GM23338 (cell line): ENCODE results near the gene DIPK1A. TPM values are rescaled to one million over a fixed set of nuclear protein-coding genes. Genes with fewer than 3 reads are reported as not detected.

ENCODE experiments used
- ATAC-seq: fragments of 200-7000 bp; cut with Tn5 transposase; 3 replicates; pipeline ENCODE4 v1.9.1; 2020
- DNase-seq: peaks from one replicate; pipeline ENCODE4 v3.0.0-alpha.2; 2015; ENCODE audit warnings: low spot score
- H2AFZ ChIP-seq: fragments of 200-600 bp; sonication (generic); 2 replicates; pipeline ENCODE4 v1.8.0; 2016; ENCODE audit warnings: antibody characterized with exemption, mild to moderate bottlenecking, moderate library complexity
- H3F3A ChIP-seq: fragments of 200-600 bp; sonication (generic); replicated peaks from 2 replicates; pipeline ENCODE4 v1.8.0; 2017; ENCODE audit warnings: antibody characterized with exemption, mixed run types, low read depth
- H3K27ac ChIP-seq: fragments of 200-600 bp; sonication (generic); 2 replicates; pipeline ENCODE4 v1.6.1; 2016; ENCODE audit warnings: low read depth
- H3K27me3 ChIP-seq: fragments of 200-600 bp; sonication (generic); 2 replicates; pipeline ENCODE4 v1.8.0; 2016; ENCODE audit warnings: mild to moderate bottlenecking, mixed run types, moderate library complexity; ENCODE audit not compliant: insufficient read depth
- H3K36me3 ChIP-seq: fragments of 200-600 bp; sonication (generic); 2 replicates; pipeline ENCODE4 v1.8.0; 2016; ENCODE audit warnings: mild to moderate bottlenecking; ENCODE audit not compliant: insufficient read depth
- H3K4me1 ChIP-seq: fragments of 200-600 bp; sonication (generic); 2 replicates; pipeline ENCODE4 v1.8.0; 2016; ENCODE audit warnings: mild to moderate bottlenecking, moderate library complexity; ENCODE audit not compliant: insufficient read depth
- H3K4me2 ChIP-seq: fragments of 200-600 bp; sonication (generic); 2 replicates; pipeline ENCODE4 v1.7.1; 2017; ENCODE audit warnings: mixed run types
- H3K4me3 ChIP-seq: fragments of 200-600 bp; sonication (generic); 2 replicates; pipeline ENCODE4 v1.6.1; 2016; ENCODE audit warnings: mixed run types
- H3K79me2 ChIP-seq: fragments of 200-600 bp; sonication (generic); replicated peaks from 2 replicates; pipeline ENCODE4 v1.8.0; 2017; ENCODE audit warnings: mild to moderate bottlenecking; ENCODE audit not compliant: insufficient read depth
- H3K9me2 ChIP-seq: fragments of 200-600 bp; sonication (generic); 2 replicates; pipeline ENCODE4 v1.8.0; 2017; ENCODE audit not compliant: insufficient read depth
- H4K20me1 ChIP-seq: fragments of 200-600 bp; sonication (generic); replicated peaks from 2 replicates; pipeline ENCODE4 v1.8.0; 2017; ENCODE audit warnings: mild to moderate bottlenecking; ENCODE audit not compliant: insufficient read depth
- H3K27ac Mint-ChIP-seq: 2 replicates; pipeline ENCODE4 v1.8.0; 2020; ENCODE audit warnings: inconsistent platforms, mild to moderate bottlenecking, moderate library complexity, mixed read lengths
- H3K27me3 Mint-ChIP-seq: 3 replicates; pipeline ENCODE4 v1.8.0; 2022; ENCODE audit warnings: low read depth, mild to moderate bottlenecking, moderate library complexity, mixed read lengths, inconsistent platforms; ENCODE audit not compliant: insufficient read depth, poor library complexity
- H3K36me3 Mint-ChIP-seq: 3 replicates; pipeline ENCODE4 v1.8.0; 2021; ENCODE audit warnings: low read depth, mild to moderate bottlenecking, inconsistent platforms, moderate library complexity, mixed read lengths
- H3K4me1 Mint-ChIP-seq: 3 replicates; pipeline ENCODE4 v1.8.0; 2020; ENCODE audit warnings: mild to moderate bottlenecking, inconsistent platforms, mixed read lengths
- H3K4me3 Mint-ChIP-seq: 3 replicates; pipeline ENCODE4 v1.8.0; 2021; ENCODE audit warnings: moderate library complexity, mild to moderate bottlenecking, inconsistent platforms, mixed read lengths
- H3K9me3 Mint-ChIP-seq: 3 replicates; pipeline ENCODE4 v1.8.0; 2020; ENCODE audit warnings: moderate library complexity, mild to moderate bottlenecking, inconsistent platforms, mixed read lengths
- CREB1 ChIP-seq: fragments of 250-450 bp; sonication (Bioruptor Pico); IDR thresholded peaks from 2 replicates; pipeline ENCODE4 v1.5.0; 2020; ENCODE audit warnings: low read depth, mild to moderate bottlenecking, moderate library complexity
- JUNB ChIP-seq: IDR thresholded peaks from one replicate; pipeline ENCODE4 v1.6.1; 2016; ENCODE audit warnings: antibody characterized with exemption; ENCODE audit not compliant: unreplicated experiment
- POLR2AphosphoS5 ChIP-seq: IDR thresholded peaks from 2 replicates; pipeline ENCODE4 v1.6.1; 2016; ENCODE audit warnings: antibody characterized with exemption, low read depth
- STAT1 ChIP-seq: IDR thresholded peaks from one replicate; pipeline ENCODE4 v1.6.1; 2016; ENCODE audit warnings: antibody characterized with exemption; ENCODE audit not compliant: unreplicated experiment
- ZNF114 ChIP-seq: fragments of 250-450 bp; sonication (Bioruptor Pico); IDR thresholded peaks from 2 replicates; pipeline ENCODE4 v1.5.0; 2020; ENCODE audit warnings: mild to moderate bottlenecking, moderate library complexity
- polyA plus RNA-seq: library from polyadenylated mRNA; unstranded; fragments of >200 nt; fragmentation: Nextera tagmentation; extraction: Ambion mirVana; gene quantifications from 2 replicates; pipeline ENCODE4 v1.2.1, GENCODE V29; 2016
- total RNA-seq: library from RNA; depleted of rRNA; stranded (reverse); fragments of >200 nt; shearing (Covaris generic); gene quantifications from 2 replicates; pipeline ENCODE4 v1.2.3, GENCODE V29; 2014
- TF ChIP-seq, protein P1 (sequence below): IDR thresholded peaks from one replicate; pipeline ENCODE4 v1.6.1; 2018; ENCODE audit warnings: antibody characterized with exemption; ENCODE audit not compliant: unreplicated experiment
- TF ChIP-seq, protein P2 (sequence below): IDR thresholded peaks from 2 replicates; pipeline ENCODE4 v1.6.1; 2016; ENCODE audit warnings: antibody characterized with exemption
- TF ChIP-seq, protein P3 (sequence below): fragments of 250-450 bp; sonication (Bioruptor Pico); IDR thresholded peaks from 2 replicates; pipeline ENCODE4 v1.5.0; 2020; ENCODE audit warnings: mild to moderate bottlenecking, moderate library complexity

DIPK1A gene
- total and polyA plus RNA-seq, 2 experiments from 2014 or later = 4.8 to 6.1 TPM

DNA sequence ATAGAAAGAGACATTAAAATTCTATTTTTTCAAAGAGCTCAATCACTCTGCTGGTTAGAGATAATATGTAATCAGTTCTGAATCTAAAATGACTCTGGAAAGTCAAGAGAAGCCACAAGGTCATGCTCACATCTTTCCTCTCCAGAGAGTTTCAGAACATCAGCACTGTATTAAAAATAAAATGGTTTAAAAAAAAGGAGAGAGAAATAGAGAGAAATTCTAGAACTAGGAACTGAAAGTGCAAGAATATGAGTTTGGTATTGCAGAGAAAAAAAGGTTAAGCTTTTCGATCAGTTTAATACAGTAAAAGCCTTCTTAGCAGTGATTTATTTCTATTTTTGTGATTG lies 44.0 kb upstream of the DIPK1A start (continued):
- TF ChIP-seq, protein P1, sequence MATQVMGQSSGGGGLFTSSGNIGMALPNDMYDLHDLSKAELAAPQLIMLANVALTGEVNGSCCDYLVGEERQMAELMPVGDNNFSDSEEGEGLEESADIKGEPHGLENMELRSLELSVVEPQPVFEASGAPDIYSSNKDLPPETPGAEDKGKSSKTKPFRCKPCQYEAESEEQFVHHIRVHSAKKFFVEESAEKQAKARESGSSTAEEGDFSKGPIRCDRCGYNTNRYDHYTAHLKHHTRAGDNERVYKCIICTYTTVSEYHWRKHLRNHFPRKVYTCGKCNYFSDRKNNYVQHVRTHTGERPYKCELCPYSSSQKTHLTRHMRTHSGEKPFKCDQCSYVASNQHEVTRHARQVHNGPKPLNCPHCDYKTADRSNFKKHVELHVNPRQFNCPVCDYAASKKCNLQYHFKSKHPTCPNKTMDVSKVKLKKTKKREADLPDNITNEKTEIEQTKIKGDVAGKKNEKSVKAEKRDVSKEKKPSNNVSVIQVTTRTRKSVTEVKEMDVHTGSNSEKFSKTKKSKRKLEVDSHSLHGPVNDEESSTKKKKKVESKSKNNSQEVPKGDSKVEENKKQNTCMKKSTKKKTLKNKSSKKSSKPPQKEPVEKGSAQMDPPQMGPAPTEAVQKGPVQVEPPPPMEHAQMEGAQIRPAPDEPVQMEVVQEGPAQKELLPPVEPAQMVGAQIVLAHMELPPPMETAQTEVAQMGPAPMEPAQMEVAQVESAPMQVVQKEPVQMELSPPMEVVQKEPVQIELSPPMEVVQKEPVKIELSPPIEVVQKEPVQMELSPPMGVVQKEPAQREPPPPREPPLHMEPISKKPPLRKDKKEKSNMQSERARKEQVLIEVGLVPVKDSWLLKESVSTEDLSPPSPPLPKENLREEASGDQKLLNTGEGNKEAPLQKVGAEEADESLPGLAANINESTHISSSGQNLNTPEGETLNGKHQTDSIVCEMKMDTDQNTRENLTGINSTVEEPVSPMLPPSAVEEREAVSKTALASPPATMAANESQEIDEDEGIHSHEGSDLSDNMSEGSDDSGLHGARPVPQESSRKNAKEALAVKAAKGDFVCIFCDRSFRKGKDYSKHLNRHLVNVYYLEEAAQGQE = no peak
- no peak for TF ChIP-seq JUNB
- TF ChIP-seq, protein P2, sequence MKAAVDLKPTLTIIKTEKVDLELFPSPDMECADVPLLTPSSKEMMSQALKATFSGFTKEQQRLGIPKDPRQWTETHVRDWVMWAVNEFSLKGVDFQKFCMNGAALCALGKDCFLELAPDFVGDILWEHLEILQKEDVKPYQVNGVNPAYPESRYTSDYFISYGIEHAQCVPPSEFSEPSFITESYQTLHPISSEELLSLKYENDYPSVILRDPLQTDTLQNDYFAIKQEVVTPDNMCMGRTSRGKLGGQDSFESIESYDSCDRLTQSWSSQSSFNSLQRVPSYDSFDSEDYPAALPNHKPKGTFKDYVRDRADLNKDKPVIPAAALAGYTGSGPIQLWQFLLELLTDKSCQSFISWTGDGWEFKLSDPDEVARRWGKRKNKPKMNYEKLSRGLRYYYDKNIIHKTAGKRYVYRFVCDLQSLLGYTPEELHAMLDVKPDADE = no peak

DNA sequence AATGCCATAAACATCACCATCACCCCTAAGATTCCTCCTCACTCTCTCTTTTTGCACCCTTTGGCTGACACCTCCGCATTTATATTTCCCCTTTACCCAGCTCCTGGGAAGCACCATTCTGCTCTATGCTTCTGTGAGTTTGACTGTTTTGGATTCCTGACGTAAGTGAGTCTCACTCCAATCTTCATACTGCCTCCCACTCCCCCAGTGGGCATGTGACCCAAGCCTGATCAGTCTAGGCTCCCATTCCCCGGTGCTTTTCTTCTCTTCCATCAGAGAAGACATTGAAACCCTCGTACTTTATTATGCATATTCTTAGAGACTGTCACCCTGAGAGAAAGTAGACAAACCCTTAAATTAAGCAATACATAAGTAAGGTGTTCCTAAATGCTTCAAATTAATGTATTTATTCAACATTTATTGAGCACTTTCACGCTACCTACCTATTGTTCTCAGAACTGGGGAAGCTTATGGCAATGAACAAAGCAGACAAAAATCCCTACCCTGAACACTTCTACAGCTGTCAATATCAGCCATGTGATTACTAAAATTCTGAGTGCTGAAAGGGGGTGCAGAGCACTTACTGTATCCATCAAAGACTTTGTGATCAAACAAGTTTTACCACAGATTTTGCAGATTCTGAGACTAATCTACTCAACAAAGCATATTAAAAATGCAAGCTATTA lies 43.4 kb upstream of the DIPK1A start:
- Histone ChIP-seq H3K36me3 (no peaks in the 10 kb centered on the region), H3K27me3 (no peaks in the 10 kb centered on the region), H3F3A (no peaks in the 10 kb centered on the region), H2AFZ (no peak overlapping the region), H3K27ac (no peak overlapping the region), H3K79me2 (no peaks in the 10 kb centered on the region), H3K4me3 (no peak overlapping the region), H3K9me2 (0 out of 2 replicates have a peak, but pooled peaks cover 4% of the 10 kb centered on the region), H3K4me2 (no peak overlapping the region), H4K20me1 (no peaks in the 10 kb centered on the region), H3K4me1 (peaks cover 13% of the 10 kb centered on the region)
- Mint-ChIP-seq H3K27ac (no peak overlapping the region), H3K9me3 (no peaks in the 10 kb centered on the region), H3K4me1 (peaks cover 29% of the 10 kb centered on the region), H3K27me3 (no peaks in the 10 kb centered on the region), H3K4me3 (no peak overlapping the region), H3K36me3 (no peaks in the 10 kb centered on the region)
- DNase-seq (no peak), ATAC-seq (no peak)
- TF ChIP-seq, protein P1 = no peak
- TF ChIP-seq STAT1 (no peak), CREB1 (no peak), JUNB (no peak), ZNF114 (CRISPR knock-in tag) (no peak), POLR2AphosphoS5 (no peak)
- TF ChIP-seq, protein P3, sequence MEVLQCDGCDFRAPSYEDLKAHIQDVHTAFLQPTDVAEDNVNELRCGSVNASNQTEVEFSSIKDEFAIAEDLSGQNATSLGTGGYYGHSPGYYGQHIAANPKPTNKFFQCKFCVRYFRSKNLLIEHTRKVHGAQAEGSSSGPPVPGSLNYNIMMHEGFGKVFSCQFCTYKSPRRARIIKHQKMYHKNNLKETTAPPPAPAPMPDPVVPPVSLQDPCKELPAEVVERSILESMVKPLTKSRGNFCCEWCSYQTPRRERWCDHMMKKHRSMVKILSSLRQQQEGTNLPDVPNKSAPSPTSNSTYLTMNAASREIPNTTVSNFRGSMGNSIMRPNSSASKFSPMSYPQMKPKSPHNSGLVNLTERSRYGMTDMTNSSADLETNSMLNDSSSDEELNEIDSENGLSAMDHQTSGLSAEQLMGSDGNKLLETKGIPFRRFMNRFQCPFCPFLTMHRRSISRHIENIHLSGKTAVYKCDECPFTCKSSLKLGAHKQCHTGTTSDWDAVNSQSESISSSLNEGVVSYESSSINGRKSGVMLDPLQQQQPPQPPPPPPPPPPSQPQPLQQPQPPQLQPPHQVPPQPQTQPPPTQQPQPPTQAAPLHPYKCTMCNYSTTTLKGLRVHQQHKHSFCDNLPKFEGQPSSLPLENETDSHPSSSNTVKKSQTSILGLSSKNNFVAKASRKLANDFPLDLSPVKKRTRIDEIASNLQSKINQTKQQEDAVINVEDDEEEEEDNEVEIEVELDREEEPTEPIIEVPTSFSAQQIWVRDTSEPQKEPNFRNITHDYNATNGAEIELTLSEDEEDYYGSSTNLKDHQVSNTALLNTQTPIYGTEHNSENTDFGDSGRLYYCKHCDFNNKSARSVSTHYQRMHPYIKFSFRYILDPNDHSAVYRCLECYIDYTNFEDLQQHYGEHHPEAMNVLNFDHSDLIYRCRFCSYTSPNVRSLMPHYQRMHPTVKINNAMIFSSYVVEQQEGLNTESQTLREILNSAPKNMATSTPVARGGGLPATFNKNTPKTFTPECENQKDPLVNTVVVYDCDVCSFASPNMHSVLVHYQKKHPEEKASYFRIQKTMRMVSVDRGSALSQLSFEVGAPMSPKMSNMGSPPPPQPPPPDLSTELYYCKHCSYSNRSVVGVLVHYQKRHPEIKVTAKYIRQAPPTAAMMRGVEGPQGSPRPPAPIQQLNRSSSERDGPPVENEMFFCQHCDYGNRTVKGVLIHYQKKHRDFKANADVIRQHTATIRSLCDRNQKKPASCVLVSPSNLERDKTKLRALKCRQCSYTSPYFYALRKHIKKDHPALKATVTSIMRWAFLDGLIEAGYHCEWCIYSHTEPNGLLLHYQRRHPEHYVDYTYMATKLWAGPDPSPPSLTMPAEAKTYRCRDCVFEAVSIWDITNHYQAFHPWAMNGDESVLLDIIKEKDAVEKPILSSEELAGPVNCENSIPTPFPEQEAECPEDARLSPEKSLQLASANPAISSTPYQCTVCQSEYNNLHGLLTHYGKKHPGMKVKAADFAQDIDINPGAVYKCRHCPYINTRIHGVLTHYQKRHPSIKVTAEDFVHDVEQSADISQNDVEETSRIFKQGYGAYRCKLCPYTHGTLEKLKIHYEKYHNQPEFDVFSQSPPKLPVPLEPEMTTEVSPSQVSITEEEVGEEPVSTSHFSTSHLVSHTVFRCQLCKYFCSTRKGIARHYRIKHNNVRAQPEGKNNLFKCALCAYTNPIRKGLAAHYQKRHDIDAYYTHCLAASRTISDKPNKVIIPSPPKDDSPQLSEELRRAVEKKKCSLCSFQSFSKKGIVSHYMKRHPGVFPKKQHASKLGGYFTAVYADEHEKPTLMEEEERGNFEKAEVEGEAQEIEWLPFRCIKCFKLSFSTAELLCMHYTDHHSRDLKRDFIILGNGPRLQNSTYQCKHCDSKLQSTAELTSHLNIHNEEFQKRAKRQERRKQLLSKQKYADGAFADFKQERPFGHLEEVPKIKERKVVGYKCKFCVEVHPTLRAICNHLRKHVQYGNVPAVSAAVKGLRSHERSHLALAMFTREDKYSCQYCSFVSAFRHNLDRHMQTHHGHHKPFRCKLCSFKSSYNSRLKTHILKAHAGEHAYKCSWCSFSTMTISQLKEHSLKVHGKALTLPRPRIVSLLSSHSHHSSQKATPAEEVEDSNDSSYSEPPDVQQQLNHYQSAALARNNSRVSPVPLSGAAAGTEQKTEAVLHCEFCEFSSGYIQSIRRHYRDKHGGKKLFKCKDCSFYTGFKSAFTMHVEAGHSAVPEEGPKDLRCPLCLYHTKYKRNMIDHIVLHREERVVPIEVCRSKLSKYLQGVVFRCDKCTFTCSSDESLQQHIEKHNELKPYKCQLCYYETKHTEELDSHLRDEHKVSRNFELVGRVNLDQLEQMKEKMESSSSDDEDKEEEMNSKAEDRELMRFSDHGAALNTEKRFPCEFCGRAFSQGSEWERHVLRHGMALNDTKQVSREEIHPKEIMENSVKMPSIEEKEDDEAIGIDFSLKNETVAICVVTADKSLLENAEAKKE (CRISPR knock-in tag) = no peak
- TF ChIP-seq, protein P2 = no peak
